PC-9 (cell line): Measurements from ENCODE around the gene FLNC. TPM values are rescaled to one million over a fixed set of nuclear protein-coding genes. Genes with fewer than 3 reads are reported as not detected.

Experiments
- BruUV-seq: library from RNA; stranded (reverse); fragments of 400-500 nt; replicated peaks from 2 replicates; lab custom pipeline; 2021; lab: Mats Ljungman, UMichigan
- CTCF ChIA-PET: fragments of 300-600 bp; sonication (Branson Sonifier 250); formaldehyde crosslinking; loops from one replicate; lab custom pipeline; 2022; ENCODE audit warnings: antibody characterized with exemption; lab: Charles Lee
- POLR2A ChIA-PET: fragments of 300-600 bp; sonication (Branson Sonifier 250); formaldehyde crosslinking; loops from one replicate; lab custom pipeline; 2022; ENCODE audit warnings: antibody characterized with exemption; ENCODE audit not compliant: unreplicated experiment; lab: Charles Lee
- DNase-seq, 2 experiments: peaks; one replicate each; pipeline versions ENCODE4 v3.0.0 to v3.0.0-alpha.2; 2015 to 2022; ENCODE audit warnings: mixed read lengths in 1 of 2
- H2AFZ ChIP-seq: fragments of 200-600 bp; sonication (generic); 2 replicates; pipeline ENCODE4 v1.8.1; 2017; ENCODE audit warnings: antibody characterized with exemption
- H3F3A ChIP-seq: fragments of 200-600 bp; sonication (generic); 2 replicates; pipeline ENCODE4 v1.8.1; 2017; ENCODE audit warnings: antibody characterized with exemption, mild to moderate bottlenecking, low read depth; ENCODE audit not compliant: insufficient read depth
- H3K27ac ChIP-seq: fragments of 200-600 bp; sonication (generic); 2 replicates; pipeline ENCODE4 v1.6.1; 2016; ENCODE audit warnings: mixed run types
- H3K27me3 ChIP-seq: fragments of 200-600 bp; sonication (generic); 2 replicates; pipeline ENCODE4 v1.6.1; 2016; ENCODE audit warnings: low read depth, mixed run types; ENCODE audit not compliant: insufficient read depth
- H3K36me3 ChIP-seq: fragments of 200-600 bp; sonication (generic); 2 replicates; pipeline ENCODE4 v1.6.1; 2016; ENCODE audit warnings: low read depth, mixed run types
- H3K4me1 ChIP-seq: fragments of 200-600 bp; sonication (generic); replicated peaks from 2 replicates; pipeline ENCODE4 v1.6.1; 2016; ENCODE audit warnings: mixed run types; ENCODE audit not compliant: insufficient read depth
- H3K4me2 ChIP-seq: fragments of 200-600 bp; sonication (generic); 2 replicates; pipeline ENCODE4 v1.6.1; 2017; ENCODE audit warnings: mixed run types
- H3K4me3 ChIP-seq: fragments of 200-600 bp; sonication (generic); 2 replicates; pipeline ENCODE4 v1.6.1; 2016; ENCODE audit warnings: mixed run types
- H3K79me2 ChIP-seq: fragments of 200-600 bp; sonication (generic); 2 replicates; pipeline ENCODE4 v1.6.1; 2017; ENCODE audit warnings: low read depth, mixed run types
- H3K9me2 ChIP-seq: fragments of 200-600 bp; sonication (generic); 2 replicates; pipeline ENCODE4 v1.8.1; 2017; ENCODE audit warnings: mild to moderate bottlenecking; ENCODE audit not compliant: insufficient read depth
- H3K9me3 ChIP-seq: fragments of 200-600 bp; sonication (generic); 2 replicates; pipeline ENCODE4 v1.8.1; 2016; ENCODE audit warnings: low read depth; ENCODE audit not compliant: insufficient read depth
- H4K20me1 ChIP-seq: fragments of 200-600 bp; sonication (generic); 2 replicates; pipeline ENCODE4 v1.8.1; 2017; ENCODE audit not compliant: insufficient read depth
- EZH2 ChIP-seq: fragments of 200-600 bp; sonication (generic); IDR thresholded peaks from 2 replicates; pipeline ENCODE4 v1.8.0; 2017; ENCODE audit warnings: antibody characterized with exemption, low read depth
- intact Hi-C: fragments of 100-400 bp; cut with micrococcal nuclease; formaldehyde crosslinking; loops from one replicate; pipeline ENCODE4 v1.10.0; 2022; ENCODE audit not compliant: unreplicated experiment
- total RNA-seq: library from RNA; stranded (reverse); gene quantifications from 2 replicates; pipeline ENCODE4 v1.2.3, GENCODE V29; 2021
- TF ChIP-seq, protein P1 (sequence below): fragments of 200-600 bp; sonication (generic); conservative IDR thresholded peaks from 2 replicates; pipeline ENCODE4 v1.6.1; 2017; ENCODE audit warnings: mixed run types, antibody characterized with exemption, mild to moderate bottlenecking, moderate library complexity

Gene FLNC
- total RNA-seq, 1 experiment from 2014 or later = 75.5 TPM

DNA sequence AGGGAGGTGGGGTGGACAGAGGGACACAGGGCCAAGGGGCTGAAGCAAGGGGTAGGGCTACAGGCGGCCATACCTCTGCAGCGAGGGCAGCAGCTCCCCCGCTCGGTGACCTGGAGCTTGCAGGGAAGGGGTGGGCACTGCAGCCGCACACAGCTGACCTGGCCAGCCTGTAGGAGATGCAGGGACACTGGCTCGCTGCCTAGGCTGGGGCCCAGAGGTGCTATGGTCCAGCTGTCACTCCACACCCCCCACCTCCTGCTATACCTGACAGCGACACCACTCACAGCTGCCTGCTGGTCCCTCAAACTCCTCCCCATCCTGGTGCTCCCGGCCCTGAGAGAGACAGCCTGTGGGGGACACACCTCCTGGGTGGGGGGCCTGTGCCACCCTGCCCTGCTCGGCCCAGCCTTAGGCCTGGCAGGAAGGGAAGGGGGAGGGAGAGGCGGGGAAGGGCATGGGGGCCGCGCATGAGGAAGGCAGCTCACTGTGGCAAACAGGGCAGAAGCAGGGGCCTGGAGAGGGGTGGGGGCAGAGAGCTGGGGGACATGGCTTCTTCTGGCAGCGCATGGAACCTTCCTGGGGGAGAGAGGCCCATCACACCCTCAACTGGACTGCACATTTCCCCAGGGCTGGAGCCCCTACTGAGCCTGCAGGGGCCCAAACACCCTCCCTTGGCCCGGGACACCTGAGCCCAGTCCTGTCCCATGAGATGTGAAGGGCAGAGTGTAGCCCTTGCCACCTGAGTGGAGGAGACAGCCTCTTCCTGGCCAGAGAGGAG lies 56.4 kb downstream of the FLNC start:
- DNase-seq = no peak
- Histone ChIP-seq H3K79me2 (peaks cover 16% of the 10 kb centered on the region), H3K36me3 (no peaks in the 10 kb centered on the region), H3K27ac (no peak overlapping the region), H3K4me1 (peaks cover 34% of the 10 kb centered on the region), H2AFZ (no peak overlapping the region), H3K27me3 (no peaks in the 10 kb centered on the region), H4K20me1 (no peaks in the 10 kb centered on the region), H3K9me3 (no peaks in the 10 kb centered on the region), H3K4me3 (no peak overlapping the region), H3K9me2 (no peaks in the 10 kb centered on the region), H3F3A (peaks cover 45% of the 10 kb centered on the region), H3K4me2 (peak overlapping the region; percentile 83; the same call in 1 of the 2 replicates)
- TF ChIP-seq, protein P1, sequence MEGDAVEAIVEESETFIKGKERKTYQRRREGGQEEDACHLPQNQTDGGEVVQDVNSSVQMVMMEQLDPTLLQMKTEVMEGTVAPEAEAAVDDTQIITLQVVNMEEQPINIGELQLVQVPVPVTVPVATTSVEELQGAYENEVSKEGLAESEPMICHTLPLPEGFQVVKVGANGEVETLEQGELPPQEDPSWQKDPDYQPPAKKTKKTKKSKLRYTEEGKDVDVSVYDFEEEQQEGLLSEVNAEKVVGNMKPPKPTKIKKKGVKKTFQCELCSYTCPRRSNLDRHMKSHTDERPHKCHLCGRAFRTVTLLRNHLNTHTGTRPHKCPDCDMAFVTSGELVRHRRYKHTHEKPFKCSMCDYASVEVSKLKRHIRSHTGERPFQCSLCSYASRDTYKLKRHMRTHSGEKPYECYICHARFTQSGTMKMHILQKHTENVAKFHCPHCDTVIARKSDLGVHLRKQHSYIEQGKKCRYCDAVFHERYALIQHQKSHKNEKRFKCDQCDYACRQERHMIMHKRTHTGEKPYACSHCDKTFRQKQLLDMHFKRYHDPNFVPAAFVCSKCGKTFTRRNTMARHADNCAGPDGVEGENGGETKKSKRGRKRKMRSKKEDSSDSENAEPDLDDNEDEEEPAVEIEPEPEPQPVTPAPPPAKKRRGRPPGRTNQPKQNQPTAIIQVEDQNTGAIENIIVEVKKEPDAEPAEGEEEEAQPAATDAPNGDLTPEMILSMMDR = no peak
- no peak for TF ChIP-seq EZH2
- ChIA-PET POLR2A (interaction anchor here (0.6 to 0.7 kb wide), 2 partner anchors 26 to 979 kb away, joined by 4 to 31 read pairs; no protein-coding TSS in a partner anchor), CTCF (interaction anchor here (0.6 to 0.7 kb wide), 2 partner anchors 13 to 53 kb away, joined by 3 to 8 read pairs; no protein-coding TSS in a partner anchor)
- intact Hi-C loops = no loop called here
- no TSS peak for BruUV-seq

DNA sequence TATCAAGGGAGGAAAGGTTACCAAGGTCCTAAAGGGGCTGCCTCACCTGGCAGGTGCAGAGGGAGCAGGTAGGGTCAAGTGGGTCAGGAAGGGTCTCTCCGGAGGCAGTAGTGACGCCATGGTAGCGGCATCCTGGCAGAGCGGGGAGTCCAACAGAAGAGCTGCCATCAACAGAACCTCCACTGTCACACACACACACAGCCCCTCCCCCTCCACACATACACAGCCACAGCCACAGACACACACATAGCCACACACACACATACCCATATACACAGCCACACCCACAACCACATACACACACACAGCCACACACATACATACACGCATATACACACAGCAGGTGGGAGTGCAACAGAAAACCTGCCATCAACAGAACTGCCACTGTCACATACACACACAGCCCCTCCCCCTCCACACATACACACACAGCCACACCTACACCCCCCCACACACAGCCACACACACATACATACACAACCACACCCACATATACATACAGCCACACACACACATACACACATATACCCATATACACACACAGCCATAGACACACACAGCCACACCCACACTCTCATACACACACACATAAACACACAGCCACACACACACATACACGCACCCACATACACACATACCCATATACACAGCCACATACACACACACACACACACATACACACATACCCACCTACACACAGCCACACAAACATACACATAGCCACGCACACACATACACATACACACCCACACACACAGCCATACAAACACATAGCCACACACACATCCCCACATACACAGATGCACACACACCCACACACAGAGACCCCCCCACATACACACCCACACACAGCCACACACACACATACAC lies 57.2 kb downstream of the FLNC start:
- ChIA-PET CTCF (no interaction called here), POLR2A (no interaction called here)
- H2AFZ ChIP-seq = no peak overlapping the region
- H3K9me3 ChIP-seq = no peaks in the 10 kb centered on the region
- DNase-seq = no peak
- no peak for TF ChIP-seq EZH2
- no TSS peak for BruUV-seq
- H4K20me1 ChIP-seq = no peaks in the 10 kb centered on the region
- H3K9me2 ChIP-seq = no peaks in the 10 kb centered on the region
- peak overlapping the region; percentile 51; the same call in 1 of the 2 replicates for H3K4me3 ChIP-seq
- H3K27me3 ChIP-seq = no peaks in the 10 kb centered on the region
- intact Hi-C loops = no loop called here
- H3F3A ChIP-seq = peaks cover 43% of the 10 kb centered on the region
- H3K27ac ChIP-seq = peak overlapping the region; percentile 94
- H3K4me2 ChIP-seq = peak overlapping the region; percentile 83
- no peaks in the 10 kb centered on the region for H3K36me3 ChIP-seq
- H3K4me1 ChIP-seq = peaks cover 42% of the 10 kb centered on the region
- H3K79me2 ChIP-seq = peaks cover 16% of the 10 kb centered on the region

DNA sequence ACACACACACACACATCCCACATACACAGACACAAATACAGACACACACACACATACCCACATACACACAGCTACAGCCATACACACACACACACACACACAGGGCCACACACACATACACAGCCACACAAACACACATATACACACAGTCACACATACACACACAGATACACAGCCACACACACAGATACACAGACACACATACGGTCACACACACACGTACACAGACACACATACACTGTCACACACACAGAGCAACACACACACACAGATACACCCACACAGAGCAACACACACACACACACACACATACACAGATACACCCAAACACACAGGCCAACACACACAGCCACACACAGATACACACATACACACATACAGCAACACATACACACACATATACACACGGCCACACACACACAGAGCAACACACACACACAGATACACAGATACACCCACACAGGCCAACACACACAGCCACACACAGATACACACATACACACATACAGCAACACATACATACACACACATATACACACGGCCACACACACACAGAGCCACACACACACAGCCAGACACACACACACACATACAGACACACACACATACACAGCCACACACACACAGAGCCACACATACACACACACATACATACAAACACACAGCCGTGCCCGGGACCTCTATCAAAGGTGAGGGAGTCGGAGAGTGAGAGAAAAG lies 58.0 kb downstream of the FLNC start:
- CTCF ChIA-PET = interaction anchor here (0.5 kb wide), 1 partner anchor 151 kb away, joined by 5 read pairs; no protein-coding TSS in a partner anchor
- H3K79me2 ChIP-seq = peaks cover 16% of the 10 kb centered on the region
- no peaks in the 10 kb centered on the region for H3K9me3 ChIP-seq
- no peak for TF ChIP-seq EZH2
- TF ChIP-seq, protein P1 = no peak
- no peaks in the 10 kb centered on the region for H3K9me2 ChIP-seq
- no peaks in the 10 kb centered on the region for H3K36me3 ChIP-seq
- BruUV-seq = no TSS peak
- no peaks in the 10 kb centered on the region for H4K20me1 ChIP-seq
- no peak for DNase-seq
- peak overlapping the region; percentile 51 for H3K4me3 ChIP-seq
- H3K27me3 ChIP-seq = no peaks in the 10 kb centered on the region
- intact Hi-C loops = no loop called here
- peak overlapping the region; percentile 83 for H3K4me2 ChIP-seq
- POLR2A ChIA-PET = no interaction called here
- peaks cover 49% of the 10 kb centered on the region for H3K4me1 ChIP-seq
- H2AFZ ChIP-seq = peak overlapping the region; percentile 4; the same call in 1 of the 2 replicates
- H3K27ac ChIP-seq = peak overlapping the region; percentile 94
- H3F3A ChIP-seq = peaks cover 47% of the 10 kb centered on the region
